ENCODE measurements around the gene COL15A1.

- no peak for TF ChIP-seq CTCF (IDR thresholded peaks at IDR 0.05; ENCODE audit: control extremely low read depth in 1 of 3, insufficient read depth in 1 of 3, low read depth in 1 of 3, low read length in 3 of 3)
- no peak for TF ChIP-seq CBX5 (IDR thresholded peaks at IDR 0.05; ENCODE audit: low read depth, low read length)
- no peak for TF ChIP-seq BACH1 (IDR thresholded peaks at IDR 0.05; ENCODE audit: low read length)
- no peak for TF ChIP-seq EZH2 (IDR thresholded peaks at IDR 0.05; ENCODE audit: low read depth, low read length, severe bottlenecking)
Observed at GRCh38 chr9:98949565-98949964, 5.9 kb downstream of the COL15A1 start.

Data from H1 (cell line).